Peyer's patch (tissue), 4 donors: ENCODE measurements around the gene ZNF148. TPM values are rescaled to one million over a fixed set of nuclear protein-coding genes. Genes with fewer than 3 reads are reported as not detected.

Experiments used
- DNase-seq, 3 donors: peaks; one replicate each; pipeline ENCODE4 v3.0.0-alpha.2; 2017 to 2019
- H3K27ac ChIP-seq, 4 donors: fragments of 200-600 bp; sonication (generic); one replicate each; pipeline ENCODE4 v1.5.1; 2016 to 2019
- H3K27me3 ChIP-seq, 2 donors: fragments of 200-600 bp; sonication (generic); one replicate each; pipeline ENCODE4 v1.5.1; 2019
- H3K36me3 ChIP-seq, 3 donors: fragments of 200-600 bp; sonication (generic); one replicate each; pipeline ENCODE4 v1.5.1; 2016 to 2019
- H3K4me1 ChIP-seq, 4 donors: fragments of 200-600 bp; sonication (generic); one replicate each; pipeline ENCODE4 v1.5.1; 2016 to 2019
- H3K4me3 ChIP-seq, 4 donors: fragments of 200-600 bp; sonication (generic); 1 replicate in 3 of 4; 2 replicates in 1 of 4; pipeline ENCODE4 v1.5.1; 2016 to 2019; ENCODE audit warnings: mild to moderate bottlenecking in 1 of 4
- H3K9me3 ChIP-seq, 4 donors: fragments of 200-600 bp; sonication (generic); one replicate each; pipeline ENCODE4 v1.5.1; 2016 to 2019; ENCODE audit warnings: mild to moderate bottlenecking in 1 of 4
- POLR2A ChIP-seq, 2 donors: fragments of 450-650 bp; IDR thresholded peaks; one replicate each; pipeline ENCODE4 v1.5.1; 2017; ENCODE audit warnings: antibody characterized with exemption in 2 of 2, mild to moderate bottlenecking in 2 of 2, moderate library complexity in 2 of 2
- total RNA-seq, 4 donors: library from RNA; depleted of rRNA; stranded (reverse); fragments of >200 nt; gene quantifications; one replicate each; pipeline ENCODE4 v1.1.0, GENCODE V29; 2016
- TF ChIP-seq, protein P1 (sequence below), 6 experiments: fragments of 450-650 bp in 4 of 6; fragments of 200-600 bp in 2 of 6; sonication (generic) in 1 of 6; IDR thresholded peaks; one replicate each; pipeline ENCODE4 v1.5.1; 2017 to 2019; ENCODE audit warnings: antibody characterized with exemption in 6 of 6, mild to moderate bottlenecking in 3 of 6, moderate library complexity in 1 of 6

The ZNF148 gene
- total RNA-seq, 4 donors from 2014 or later = 17.7 to 48.7 (median 24.7) TPM

DNA sequence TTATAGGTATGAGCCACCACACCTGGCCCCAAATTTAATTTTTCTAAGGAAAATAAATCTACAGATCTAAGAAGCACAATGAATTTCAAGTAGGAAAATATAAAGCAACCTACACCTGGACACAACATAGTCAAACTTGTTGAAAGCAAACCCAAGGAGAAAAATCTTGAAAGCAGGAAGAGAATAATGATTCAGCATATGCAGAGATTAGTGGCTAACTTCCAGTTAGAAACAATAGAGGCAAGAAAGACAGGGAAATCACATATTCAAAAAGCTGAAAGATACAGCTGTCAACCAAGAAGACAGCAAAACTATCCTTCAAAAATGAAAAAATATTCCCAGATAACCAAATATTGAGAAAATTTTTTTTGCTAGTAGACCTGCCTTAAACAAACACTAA lies 49.4 kb downstream of the ZNF148 start:
- peaks cover 0 to 11% (median 0%) of the 10 kb centered on the region in 3 donors for H3K36me3 ChIP-seq
- no peaks in the 10 kb centered on the region for H3K4me1 ChIP-seq
- H3K9me3 ChIP-seq = no peaks in the 10 kb centered on the region
- TF ChIP-seq, protein P1, sequence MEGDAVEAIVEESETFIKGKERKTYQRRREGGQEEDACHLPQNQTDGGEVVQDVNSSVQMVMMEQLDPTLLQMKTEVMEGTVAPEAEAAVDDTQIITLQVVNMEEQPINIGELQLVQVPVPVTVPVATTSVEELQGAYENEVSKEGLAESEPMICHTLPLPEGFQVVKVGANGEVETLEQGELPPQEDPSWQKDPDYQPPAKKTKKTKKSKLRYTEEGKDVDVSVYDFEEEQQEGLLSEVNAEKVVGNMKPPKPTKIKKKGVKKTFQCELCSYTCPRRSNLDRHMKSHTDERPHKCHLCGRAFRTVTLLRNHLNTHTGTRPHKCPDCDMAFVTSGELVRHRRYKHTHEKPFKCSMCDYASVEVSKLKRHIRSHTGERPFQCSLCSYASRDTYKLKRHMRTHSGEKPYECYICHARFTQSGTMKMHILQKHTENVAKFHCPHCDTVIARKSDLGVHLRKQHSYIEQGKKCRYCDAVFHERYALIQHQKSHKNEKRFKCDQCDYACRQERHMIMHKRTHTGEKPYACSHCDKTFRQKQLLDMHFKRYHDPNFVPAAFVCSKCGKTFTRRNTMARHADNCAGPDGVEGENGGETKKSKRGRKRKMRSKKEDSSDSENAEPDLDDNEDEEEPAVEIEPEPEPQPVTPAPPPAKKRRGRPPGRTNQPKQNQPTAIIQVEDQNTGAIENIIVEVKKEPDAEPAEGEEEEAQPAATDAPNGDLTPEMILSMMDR (IDR thresholded peaks at IDR 0.05) = no peak
- no peak for TF ChIP-seq POLR2A (IDR thresholded peaks at IDR 0.05)
- DNase-seq = no peak
- no peak overlapping the region for H3K4me3 ChIP-seq
- H3K27me3 ChIP-seq = no peaks in the 10 kb centered on the region
- H3K27ac ChIP-seq = no peak overlapping the region

DNA sequence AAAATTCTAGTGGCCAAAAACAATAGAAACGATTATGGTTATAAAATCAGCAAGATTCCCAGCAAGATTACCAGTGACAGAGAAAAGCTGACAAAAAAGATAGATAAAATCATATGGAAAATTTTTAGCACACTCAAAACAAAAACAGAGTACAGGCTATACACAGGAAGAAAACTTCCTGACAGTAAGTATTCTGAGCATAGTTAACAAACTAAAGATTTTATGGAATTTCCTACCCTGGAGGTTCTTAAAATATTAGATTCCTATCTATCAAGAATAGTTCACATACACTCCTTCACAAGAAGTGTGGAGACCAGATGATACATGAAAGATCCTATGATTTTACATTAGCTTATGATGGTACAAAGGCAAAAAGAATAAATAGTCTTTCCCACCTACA lies 50.8 kb downstream of the ZNF148 start:
- H3K4me3 ChIP-seq = no peak overlapping the region
- H3K27ac ChIP-seq = no peak overlapping the region
- TF ChIP-seq, protein P1 (IDR thresholded peaks at IDR 0.05) = no peak
- TF ChIP-seq POLR2A (IDR thresholded peaks at IDR 0.05) = no peak
- H3K4me1 ChIP-seq = no peaks in the 10 kb centered on the region
- no peaks in the 10 kb centered on the region for H3K9me3 ChIP-seq
- no peak for DNase-seq
- no peaks in the 10 kb centered on the region for H3K27me3 ChIP-seq
- H3K36me3 ChIP-seq = peaks cover 0 to 6% (median 0%) of the 10 kb centered on the region in 3 donors

DNA sequence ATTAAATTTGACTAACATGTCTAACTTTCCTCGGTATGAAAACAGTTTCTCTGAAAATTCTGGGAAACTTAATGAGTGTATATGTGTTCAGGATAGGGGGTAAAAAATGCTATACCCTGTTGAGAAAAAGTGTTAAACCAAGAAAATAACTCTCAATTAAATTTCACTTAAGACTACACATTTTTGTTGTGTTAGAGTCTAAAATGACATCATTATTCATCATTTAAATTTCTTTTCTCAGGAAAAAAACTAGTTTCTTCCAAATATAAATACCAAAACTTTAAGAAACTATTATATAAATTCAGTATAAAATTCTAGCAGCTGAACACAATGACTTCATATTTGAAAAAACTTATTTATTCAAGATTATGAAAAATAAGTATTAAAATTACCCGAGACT lies 52.2 kb downstream of the ZNF148 start:
- DNase-seq = no peak
- no peak for TF ChIP-seq POLR2A (IDR thresholded peaks at IDR 0.05)
- TF ChIP-seq, protein P1 (IDR thresholded peaks at IDR 0.05) = no peak
- Histone ChIP-seq H3K9me3 (no peaks in the 10 kb centered on the region), H3K4me1 (no peaks in the 10 kb centered on the region), H3K27ac (no peak overlapping the region), H3K4me3 (no peak overlapping the region), H3K36me3 (peaks cover 0 to 6% (median 0%) of the 10 kb centered on the region in 3 donors), H3K27me3 (no peaks in the 10 kb centered on the region)

DNA sequence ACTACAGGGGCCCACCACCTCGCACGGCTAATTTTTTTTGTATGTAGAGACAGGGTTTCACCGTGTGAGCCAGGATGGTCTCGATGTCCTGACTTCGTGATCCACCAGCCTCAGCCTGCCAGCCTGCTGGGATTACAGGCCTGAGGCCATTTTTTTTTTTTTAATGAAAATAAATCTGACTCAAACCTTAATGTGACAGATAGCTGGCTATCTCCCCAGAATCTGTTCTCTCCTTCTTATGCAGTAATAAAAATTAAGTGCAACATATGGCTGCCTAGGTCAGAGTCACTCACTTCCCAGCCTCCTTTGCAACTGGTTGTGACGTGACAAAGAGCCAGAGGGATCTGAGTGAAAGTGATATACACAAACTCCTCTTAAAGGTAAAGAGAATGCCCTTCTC lies 53.0 kb downstream of the ZNF148 start:
- no peak for TF ChIP-seq POLR2A (IDR thresholded peaks at IDR 0.05)
- TF ChIP-seq, protein P1 (IDR thresholded peaks at IDR 0.05) = no peak
- Histone ChIP-seq H3K36me3 (peaks cover 0 to 6% (median 0%) of the 10 kb centered on the region in 3 donors), H3K9me3 (no peaks in the 10 kb centered on the region), H3K4me1 (no peaks in the 10 kb centered on the region), H3K27me3 (no peaks in the 10 kb centered on the region), H3K27ac (no peak overlapping the region), H3K4me3 (no peak overlapping the region)
- no peak for DNase-seq

DNA sequence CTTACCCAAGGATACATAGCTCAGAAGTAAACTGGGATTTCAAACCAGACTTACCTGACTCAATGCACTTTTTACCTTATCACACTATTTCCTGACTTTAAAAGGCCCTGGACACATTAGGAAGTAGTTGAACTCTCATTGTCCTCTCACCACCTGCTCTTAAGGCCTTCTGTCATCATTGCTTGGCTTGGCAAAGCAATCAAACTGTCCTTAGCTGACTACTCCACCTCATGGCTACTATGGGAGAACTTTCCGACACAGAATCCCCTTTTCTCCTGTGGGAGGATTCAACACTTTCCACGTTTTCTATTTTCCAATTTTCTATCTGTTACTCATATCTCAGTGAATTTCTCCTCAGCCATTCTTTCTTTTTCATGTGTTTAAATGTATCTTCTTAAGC lies 55.4 kb downstream of the ZNF148 start:
- Histone ChIP-seq H3K27ac (no peak overlapping the region), H3K27me3 (no peaks in the 10 kb centered on the region), H3K4me1 (no peaks in the 10 kb centered on the region), H3K9me3 (no peaks in the 10 kb centered on the region), H3K36me3 (peaks cover 0 to 6% (median 0%) of the 10 kb centered on the region in 3 donors), H3K4me3 (no peak overlapping the region)
- TF ChIP-seq POLR2A (IDR thresholded peaks at IDR 0.05) = no peak
- TF ChIP-seq, protein P1 (IDR thresholded peaks at IDR 0.05) = no peak
- no peak for DNase-seq

DNA sequence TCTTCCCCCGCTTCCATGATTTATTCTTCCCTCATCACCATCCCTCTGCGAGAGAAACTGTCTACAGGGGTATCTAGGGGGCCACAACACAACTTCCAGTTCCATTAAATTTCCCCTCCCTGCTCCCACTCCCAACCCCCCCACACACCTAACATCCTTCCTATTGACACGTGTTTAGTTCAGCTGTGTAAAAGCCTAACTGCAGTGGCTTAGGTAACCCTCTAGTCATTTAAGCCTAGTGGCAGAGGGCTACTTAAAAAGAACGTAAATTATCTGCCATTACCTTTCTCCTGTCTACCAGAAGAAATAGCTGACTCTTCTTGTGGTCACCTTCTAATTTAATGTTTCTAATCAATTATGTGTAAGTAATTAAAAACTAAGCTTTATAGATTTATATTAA lies 56.3 kb downstream of the ZNF148 start:
- no peak overlapping the region for H3K4me3 ChIP-seq
- H3K27me3 ChIP-seq = no peaks in the 10 kb centered on the region
- TF ChIP-seq, protein P1 (IDR thresholded peaks at IDR 0.05) = no peak
- TF ChIP-seq POLR2A (IDR thresholded peaks at IDR 0.05) = no peak
- H3K27ac ChIP-seq = no peak overlapping the region
- no peaks in the 10 kb centered on the region for H3K9me3 ChIP-seq
- peaks cover 0 to 6% (median 0%) of the 10 kb centered on the region in 3 donors for H3K36me3 ChIP-seq
- no peaks in the 10 kb centered on the region for H3K4me1 ChIP-seq
- DNase-seq = no peak
